ENCODE data around the gene GPC6.

Gene GPC6

DNA sequence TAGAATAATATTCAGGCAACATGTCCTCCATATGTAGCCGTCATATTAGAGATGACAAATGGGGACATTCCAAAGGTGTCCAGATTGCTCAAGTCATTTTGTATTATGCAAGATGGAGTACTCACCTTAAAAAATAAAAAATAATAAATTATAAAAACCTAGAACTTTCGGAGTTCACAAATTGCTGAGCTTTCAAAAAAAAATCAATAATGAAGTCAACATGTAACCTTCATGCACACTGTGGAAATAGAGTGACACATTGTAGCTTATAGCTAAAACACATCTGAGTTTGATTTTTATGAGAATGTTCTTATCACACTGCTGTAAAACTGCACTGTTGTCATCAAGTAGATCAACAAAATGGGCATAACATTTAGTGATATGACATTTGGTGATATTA, 411.2 kb downstream of the GPC6 start:
- CTCF ChIA-PET = no interaction called here
- TF ChIP-seq ZNF23 (tag by site-specific recombination; IDR thresholded peaks at IDR 0.05; ENCODE audit: borderline replicate concordance) (no peak), ZNF621 (tag by site-specific recombination; IDR thresholded peaks at IDR 0.05) (no peak), ZNF366 (tag by site-specific recombination; conservative IDR thresholded peaks at IDR 0.05) (no peak), ZNF510 (tag by site-specific recombination; IDR thresholded peaks at IDR 0.05; ENCODE audit: insufficient replicate concordance) (no peak), ZNF792 (tag by site-specific recombination; IDR thresholded peaks at IDR 0.05) (no peak), ZSCAN16 (tag by site-specific recombination; IDR thresholded peaks at IDR 0.05) (no peak), ZNF433 (tag by site-specific recombination; IDR thresholded peaks at IDR 0.05; ENCODE audit: low read depth) (no peak), SCRT1 (tag by site-specific recombination; IDR thresholded peaks at IDR 0.05; ENCODE audit: borderline replicate concordance) (no peak), HOXD13 (CRISPR knock-in tag; IDR thresholded peaks at IDR 0.05; ENCODE audit: borderline replicate concordance) (no peak), MZF1 (tag by site-specific recombination; IDR thresholded peaks at IDR 0.05; ENCODE audit: borderline replicate concordance) (no peak), ZBTB20 (tag by site-specific recombination; IDR thresholded peaks at IDR 0.05) (no peak), ZBTB44 (tag by site-specific recombination; IDR thresholded peaks at IDR 0.05) (no peak), ZNF544 (tag by site-specific recombination; IDR thresholded peaks at IDR 0.05) (no peak)
- TF ChIP-seq, protein P1, sequence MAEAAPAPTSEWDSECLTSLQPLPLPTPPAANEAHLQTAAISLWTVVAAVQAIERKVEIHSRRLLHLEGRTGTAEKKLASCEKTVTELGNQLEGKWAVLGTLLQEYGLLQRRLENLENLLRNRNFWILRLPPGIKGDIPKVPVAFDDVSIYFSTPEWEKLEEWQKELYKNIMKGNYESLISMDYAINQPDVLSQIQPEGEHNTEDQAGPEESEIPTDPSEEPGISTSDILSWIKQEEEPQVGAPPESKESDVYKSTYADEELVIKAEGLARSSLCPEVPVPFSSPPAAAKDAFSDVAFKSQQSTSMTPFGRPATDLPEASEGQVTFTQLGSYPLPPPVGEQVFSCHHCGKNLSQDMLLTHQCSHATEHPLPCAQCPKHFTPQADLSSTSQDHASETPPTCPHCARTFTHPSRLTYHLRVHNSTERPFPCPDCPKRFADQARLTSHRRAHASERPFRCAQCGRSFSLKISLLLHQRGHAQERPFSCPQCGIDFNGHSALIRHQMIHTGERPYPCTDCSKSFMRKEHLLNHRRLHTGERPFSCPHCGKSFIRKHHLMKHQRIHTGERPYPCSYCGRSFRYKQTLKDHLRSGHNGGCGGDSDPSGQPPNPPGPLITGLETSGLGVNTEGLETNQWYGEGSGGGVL (tag by site-specific recombination; IDR thresholded peaks at IDR 0.05) = no peak
- TF ChIP-seq, protein P2, sequence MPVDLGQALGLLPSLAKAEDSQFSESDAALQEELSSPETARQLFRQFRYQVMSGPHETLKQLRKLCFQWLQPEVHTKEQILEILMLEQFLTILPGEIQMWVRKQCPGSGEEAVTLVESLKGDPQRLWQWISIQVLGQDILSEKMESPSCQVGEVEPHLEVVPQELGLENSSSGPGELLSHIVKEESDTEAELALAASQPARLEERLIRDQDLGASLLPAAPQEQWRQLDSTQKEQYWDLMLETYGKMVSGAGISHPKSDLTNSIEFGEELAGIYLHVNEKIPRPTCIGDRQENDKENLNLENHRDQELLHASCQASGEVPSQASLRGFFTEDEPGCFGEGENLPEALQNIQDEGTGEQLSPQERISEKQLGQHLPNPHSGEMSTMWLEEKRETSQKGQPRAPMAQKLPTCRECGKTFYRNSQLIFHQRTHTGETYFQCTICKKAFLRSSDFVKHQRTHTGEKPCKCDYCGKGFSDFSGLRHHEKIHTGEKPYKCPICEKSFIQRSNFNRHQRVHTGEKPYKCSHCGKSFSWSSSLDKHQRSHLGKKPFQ (tag by site-specific recombination; IDR thresholded peaks at IDR 0.05) = no peak

GRCh38 chr13:93640452-93640851, 413.8 kb downstream of the GPC6 start:
- Histone ChIP-seq H3K4me3 (ENCODE audit: low read depth, low read length) (no peak overlapping the region), H3K9me3 (ENCODE audit: control insufficient read depth, insufficient read depth, low read depth, low read length) (no peaks in the 10 kb centered on the region), H3K27ac (ENCODE audit: extremely low read depth, low read depth, low read length) (no peak overlapping the region), H3K36me3 (ENCODE audit: control insufficient read depth in 2 of 2, insufficient read depth in 1 of 2, low read length in 2 of 2) (no peaks in the 10 kb centered on the region), H3K4me1 (ENCODE audit: control insufficient read depth, insufficient read depth, low read length) (no peaks in the 10 kb centered on the region)
- POLR2A ChIA-PET = no interaction called here
- TF ChIP-seq ZNF626 (tag by site-specific recombination; IDR thresholded peaks at IDR 0.05) = no peak
- no peak for TF ChIP-seq ZNF707 (tag by site-specific recombination; IDR thresholded peaks at IDR 0.05)
- no peak for TF ChIP-seq YY2 (tag by site-specific recombination; IDR thresholded peaks at IDR 0.05)
- TF ChIP-seq EGR2 (tag by site-specific recombination; IDR thresholded peaks at IDR 0.05; ENCODE audit: low read depth) = no peak
- TF ChIP-seq ZNF658 (tag by site-specific recombination; IDR thresholded peaks at IDR 0.05) = no peak
- TF ChIP-seq ZNF530 (tag by site-specific recombination; IDR thresholded peaks at IDR 0.05; ENCODE audit: low read depth) = no peak
- no peak for TF ChIP-seq ZNF837 (tag by site-specific recombination; IDR thresholded peaks at IDR 0.05)
- TF ChIP-seq GLI2 (tag by site-specific recombination; IDR thresholded peaks at IDR 0.05; ENCODE audit: borderline replicate concordance, low read depth) = no peak
- no peak for TF ChIP-seq ZNF23 (tag by site-specific recombination; IDR thresholded peaks at IDR 0.05; ENCODE audit: borderline replicate concordance)
- TF ChIP-seq ZNF639 (tag by site-specific recombination; IDR thresholded peaks at IDR 0.05) = no peak
- TF ChIP-seq ZNF777 (tag by site-specific recombination; IDR thresholded peaks at IDR 0.05; ENCODE audit: borderline replicate concordance) = no peak
- TF ChIP-seq ZNF792 (tag by site-specific recombination; IDR thresholded peaks at IDR 0.05) = no peak
- TF ChIP-seq ZEB2 (tag by site-specific recombination; IDR thresholded peaks at IDR 0.05) = no peak
- no peak for TF ChIP-seq SETDB1 (IDR thresholded peaks at IDR 0.05; ENCODE audit: insufficient read length, low read length)
- CTCF ChIA-PET = no interaction called here

More for the DNA sequence above, 411.2 kb downstream of the GPC6 start:
- Histone ChIP-seq H3K9me3 (ENCODE audit: control insufficient read depth, insufficient read depth, low read depth, low read length) (no peaks in the 10 kb centered on the region), H3K4me1 (ENCODE audit: control insufficient read depth, insufficient read depth, low read length) (no peaks in the 10 kb centered on the region), H3K27ac (ENCODE audit: extremely low read depth, low read depth, low read length) (no peak overlapping the region), H3K4me3 (ENCODE audit: low read depth, low read length) (no peak overlapping the region), H3K36me3 (ENCODE audit: control insufficient read depth in 2 of 2, insufficient read depth in 1 of 2, low read length in 2 of 2) (no peaks in the 10 kb centered on the region)
- POLR2A ChIA-PET = no interaction called here
